ENCODE data around the gene ITPR3. TPM values are rescaled to one million over a fixed set of nuclear protein-coding genes. Genes with fewer than 3 reads are reported as not detected.

Gene ITPR3
- total and polyA plus RNA-seq, 2 donors, result 8.2 to 11.0 TPM

- Histone ChIP-seq H3K4me3 (ENCODE audit: low read depth, low read length) (no peak overlapping the region), H3K27ac (ENCODE audit: low read depth) (no peak overlapping the region), H3K4me1 (ENCODE audit: insufficient read depth) (no peaks in the 10 kb centered on the region), H3K36me3 (ENCODE audit: insufficient read depth) (no peaks in the 10 kb centered on the region)
- WGBS, result 75% methylated on average over 7 of the region's 7 CpGs
- DNase-seq (ENCODE audit: extremely low spot score), result no peak
These were observed 20.5 kb downstream of the ITPR3 start for GRCh38 chr6:33641602-33642001.

- H3K27ac ChIP-seq (ENCODE audit: low read depth), result no peak overlapping the region
- no peak for DNase-seq (ENCODE audit: extremely low spot score)
- no peaks in the 10 kb centered on the region for H3K36me3 ChIP-seq (ENCODE audit: insufficient read depth)
- 57% methylated on average over 4 of the region's 4 CpGs for WGBS
- no peak overlapping the region for H3K4me3 ChIP-seq (ENCODE audit: low read depth, low read length)
- no peaks in the 10 kb centered on the region for H3K4me1 ChIP-seq (ENCODE audit: insufficient read depth)
These were observed 21.8 kb downstream of the ITPR3 start for GRCh38 chr6:33642897-33643296.

GRCh38 chr6:33651403-33651802 is 30.3 kb downstream of the ITPR3 start:
- DNase-seq (ENCODE audit: extremely low spot score), result no peak
- Histone ChIP-seq H3K4me3 (ENCODE audit: low read depth, low read length) (no peak overlapping the region), H3K4me1 (ENCODE audit: insufficient read depth) (no peaks in the 10 kb centered on the region), H3K27ac (ENCODE audit: low read depth) (no peak overlapping the region), H3K36me3 (ENCODE audit: insufficient read depth) (no peaks in the 10 kb centered on the region)
- WGBS, result 65% methylated on average over 4 of the region's 4 CpGs

GRCh38 chr6:33652002-33652401 is 30.9 kb downstream of the ITPR3 start:
- H3K36me3 ChIP-seq (ENCODE audit: insufficient read depth), result no peaks in the 10 kb centered on the region
- no peak overlapping the region for H3K27ac ChIP-seq (ENCODE audit: low read depth)
- WGBS, result 75% methylated on average over 5 of the region's 5 CpGs
- no peaks in the 10 kb centered on the region for H3K4me1 ChIP-seq (ENCODE audit: insufficient read depth)
- no peak overlapping the region for H3K4me3 ChIP-seq (ENCODE audit: low read depth, low read length)
- no peak for DNase-seq (ENCODE audit: extremely low spot score)

GRCh38 chr6:33654831-33655554 is 33.9 kb downstream of the ITPR3 start:
- no peak overlapping the region for H3K4me3 ChIP-seq (ENCODE audit: low read depth, low read length)
- DNase-seq (ENCODE audit: extremely low spot score), result no peak
- 49% methylated on average over 5 of the region's 5 CpGs for WGBS
- H3K36me3 ChIP-seq (ENCODE audit: insufficient read depth), result no peaks in the 10 kb centered on the region
- H3K4me1 ChIP-seq (ENCODE audit: insufficient read depth), result no peaks in the 10 kb centered on the region
- H3K27ac ChIP-seq (ENCODE audit: low read depth), result no peak overlapping the region

- no peak overlapping the region for H3K27ac ChIP-seq (ENCODE audit: low read depth)
- H3K36me3 ChIP-seq (ENCODE audit: insufficient read depth), result no peaks in the 10 kb centered on the region
- DNase-seq (ENCODE audit: extremely low spot score), result no peak
- 75% methylated on average over 5 of the region's 5 CpGs for WGBS
- no peaks in the 10 kb centered on the region for H3K4me1 ChIP-seq (ENCODE audit: insufficient read depth)
- no peak overlapping the region for H3K4me3 ChIP-seq (ENCODE audit: low read depth, low read length)
These were observed 35.7 kb downstream of the ITPR3 start for GRCh38 chr6:33656844-33657243.

- Histone ChIP-seq H3K4me3 (ENCODE audit: low read depth, low read length) (no peak overlapping the region), H3K36me3 (ENCODE audit: insufficient read depth) (no peaks in the 10 kb centered on the region), H3K4me1 (ENCODE audit: insufficient read depth) (no peaks in the 10 kb centered on the region), H3K27ac (ENCODE audit: low read depth) (no peak overlapping the region)
- no peak for DNase-seq (ENCODE audit: extremely low spot score)
- 86% methylated on average over 16 of the region's 16 CpGs for WGBS
These were observed 38.0 kb downstream of the ITPR3 start for GRCh38 chr6:33658982-33659689.

GRCh38 chr6:33659986-33660385 is 38.9 kb downstream of the ITPR3 start:
- no peaks in the 10 kb centered on the region for H3K4me1 ChIP-seq (ENCODE audit: insufficient read depth)
- H3K4me3 ChIP-seq (ENCODE audit: low read depth, low read length), result no peak overlapping the region
- no peak for DNase-seq (ENCODE audit: extremely low spot score)
- no peak overlapping the region for H3K27ac ChIP-seq (ENCODE audit: low read depth)
- WGBS, result 79% methylated on average over 6 of the region's 6 CpGs
- H3K36me3 ChIP-seq (ENCODE audit: insufficient read depth), result no peaks in the 10 kb centered on the region

GRCh38 chr6:33661106-33661838 is 40.1 kb downstream of the ITPR3 start:
- DNase-seq (ENCODE audit: extremely low spot score), result no peak
- no peak overlapping the region for H3K4me3 ChIP-seq (ENCODE audit: low read depth, low read length)
- WGBS, result 88% methylated on average over 10 of the region's 10 CpGs
- no peaks in the 10 kb centered on the region for H3K36me3 ChIP-seq (ENCODE audit: insufficient read depth)
- no peaks in the 10 kb centered on the region for H3K4me1 ChIP-seq (ENCODE audit: insufficient read depth)
- H3K27ac ChIP-seq (ENCODE audit: low read depth), result no peak overlapping the region

GRCh38 chr6:33662318-33662717 is 41.2 kb downstream of the ITPR3 start:
- DNase-seq (ENCODE audit: extremely low spot score), result no peak
- 86% methylated on average over 11 of the region's 11 CpGs for WGBS
- H3K4me1 ChIP-seq (ENCODE audit: insufficient read depth), result no peaks in the 10 kb centered on the region
- no peak overlapping the region for H3K4me3 ChIP-seq (ENCODE audit: low read depth, low read length)
- H3K27ac ChIP-seq (ENCODE audit: low read depth), result no peak overlapping the region
- no peaks in the 10 kb centered on the region for H3K36me3 ChIP-seq (ENCODE audit: insufficient read depth)

GRCh38 chr6:33663028-33663427 is 41.9 kb downstream of the ITPR3 start:
- WGBS, result 72% methylated on average over 5 of the region's 5 CpGs
- no peak for DNase-seq (ENCODE audit: extremely low spot score)
- H3K27ac ChIP-seq (ENCODE audit: low read depth), result no peak overlapping the region
- no peaks in the 10 kb centered on the region for H3K4me1 ChIP-seq (ENCODE audit: insufficient read depth)
- H3K4me3 ChIP-seq (ENCODE audit: low read depth, low read length), result no peak overlapping the region
- no peaks in the 10 kb centered on the region for H3K36me3 ChIP-seq (ENCODE audit: insufficient read depth)

- no peak for DNase-seq (ENCODE audit: extremely low spot score)
- Histone ChIP-seq H3K4me3 (ENCODE audit: low read depth, low read length) (no peak overlapping the region), H3K27ac (ENCODE audit: low read depth) (no peak overlapping the region), H3K4me1 (ENCODE audit: insufficient read depth) (no peaks in the 10 kb centered on the region), H3K36me3 (ENCODE audit: insufficient read depth) (no peaks in the 10 kb centered on the region)
- 95% methylated on average over 16 of the region's 16 CpGs for WGBS
These were observed 42.8 kb downstream of the ITPR3 start for GRCh38 chr6:33663727-33664449.

GRCh38 chr6:33664506-33665057 is 43.5 kb downstream of the ITPR3 start:
- no peak for DNase-seq (ENCODE audit: extremely low spot score)
- no peaks in the 10 kb centered on the region for H3K36me3 ChIP-seq (ENCODE audit: insufficient read depth)
- no peak overlapping the region for H3K4me3 ChIP-seq (ENCODE audit: low read depth, low read length)
- H3K4me1 ChIP-seq (ENCODE audit: insufficient read depth), result no peaks in the 10 kb centered on the region
- H3K27ac ChIP-seq (ENCODE audit: low read depth), result no peak overlapping the region
- WGBS, result 91% methylated on average over 17 of the region's 17 CpGs
